Neuronal stem cell (in vitro differentiated cells): ENCODE data around the gene AKAP6.

Experiments
- DNase-seq: peaks from one replicate; pipeline ENCODE4 v3.0.0-alpha.2; 2013; ENCODE audit warnings: low spot score
- H2AFZ ChIP-seq: one replicate; pipeline ENCODE4 v1.6.1; 2013; ENCODE audit warnings: mild to moderate bottlenecking, low read length, inconsistent platforms
- H2AK5ac ChIP-seq: 2 replicates; pipeline ENCODE4 v1.6.1; 2013; ENCODE audit warnings: low read depth, mild to moderate bottlenecking, inconsistent platforms, low read length, moderate library complexity, mixed read lengths
- H2BK120ac ChIP-seq: 2 replicates; pipeline ENCODE4 v1.6.1; 2013; ENCODE audit warnings: low read depth, mild to moderate bottlenecking, inconsistent platforms, low read length, moderate library complexity, mixed read lengths
- H2BK12ac ChIP-seq: one replicate; pipeline ENCODE4 v1.6.1; 2013; ENCODE audit warnings: low read length, inconsistent platforms
- H2BK15ac ChIP-seq: 2 replicates; pipeline ENCODE4 v1.6.1; 2013; ENCODE audit warnings: mild to moderate bottlenecking, low read length, inconsistent platforms, mixed read lengths
- H2BK5ac ChIP-seq: one replicate; pipeline ENCODE4 v1.6.1; 2013; ENCODE audit warnings: inconsistent platforms, mild to moderate bottlenecking, low read length, moderate library complexity
- H3K14ac ChIP-seq: one replicate; pipeline ENCODE4 v1.6.1; 2013; ENCODE audit warnings: low read length, inconsistent platforms
- H3K18ac ChIP-seq: 2 replicates; pipeline ENCODE4 v1.6.1; 2013; ENCODE audit warnings: low read length, inconsistent platforms
- H3K23ac ChIP-seq: 2 replicates; pipeline ENCODE4 v1.6.1; 2013; ENCODE audit warnings: low read depth, mild to moderate bottlenecking, mixed read lengths, low read length, inconsistent platforms; ENCODE audit not compliant: poor library complexity
- H3K27ac ChIP-seq: replicated peaks from 3 replicates; pipeline ENCODE4 v1.5.1; 2013; ENCODE audit warnings: low read length, inconsistent platforms
- H3K27me3 ChIP-seq, 3 experiments: 2 replicates each; pipeline ENCODE4 v1.6.1; 2013; ENCODE audit warnings: low read length in 3 of 3, mild to moderate bottlenecking in 2 of 3, inconsistent platforms in 1 of 3, low read depth in 1 of 3, mixed read lengths in 1 of 3, moderate library complexity in 1 of 3; ENCODE audit not compliant: control insufficient read depth in 3 of 3, insufficient read depth in 3 of 3
- H3K36me3 ChIP-seq, 2 donors: replicated peaks in 1 of 2; 2 replicates each; pipeline ENCODE4 v1.6.1; 2013; ENCODE audit warnings: low read length in 2 of 2; ENCODE audit not compliant: control insufficient read depth in 2 of 2, insufficient read depth in 2 of 2
- H3K4ac ChIP-seq: 2 replicates; pipeline ENCODE4 v1.6.1; 2013; ENCODE audit warnings: inconsistent platforms, mild to moderate bottlenecking, low read length, moderate library complexity
- H3K4me1 ChIP-seq, 2 donors: 1 replicate in 1 of 2; 2 replicates in 1 of 2; pipeline ENCODE4 v1.6.1; 2013; ENCODE audit warnings: low read length in 2 of 2, low read depth in 1 of 2; ENCODE audit not compliant: control insufficient read depth in 2 of 2, insufficient read depth in 1 of 2
- H3K4me2 ChIP-seq: one replicate; pipeline ENCODE4 v1.6.1; 2013; ENCODE audit warnings: mild to moderate bottlenecking, low read length, inconsistent platforms; ENCODE audit not compliant: insufficient read depth, poor library complexity, severe bottlenecking
- H3K4me3 ChIP-seq, 2 donors: 2 replicates each; pipeline ENCODE4 v1.5.1; 2013; ENCODE audit warnings: low read length in 2 of 2, mild to moderate bottlenecking in 2 of 2, inconsistent platforms in 1 of 2, moderate library complexity in 1 of 2
- H3K79me1 ChIP-seq: one replicate; pipeline ENCODE4 v1.6.1; 2013; ENCODE audit warnings: low read depth, mild to moderate bottlenecking, inconsistent platforms, low read length, moderate library complexity
- H3K9ac ChIP-seq: one replicate; pipeline ENCODE4 v1.6.1; 2013; ENCODE audit warnings: mild to moderate bottlenecking, low read depth, low read length, inconsistent platforms; ENCODE audit not compliant: poor library complexity
- H3K9me3 ChIP-seq, 2 donors: replicated peaks in 1 of 2; 2 replicates each; pipeline versions ENCODE3 to v1.6.1; 2013; ENCODE audit warnings: low read length in 2 of 2, mild to moderate bottlenecking in 2 of 2, inconsistent platforms in 1 of 2, low read depth in 1 of 2, mixed read lengths in 1 of 2, moderate library complexity in 1 of 2; ENCODE audit not compliant: control insufficient read depth in 2 of 2, insufficient read depth in 1 of 2
- H4K8ac ChIP-seq: one replicate; pipeline ENCODE4 v1.6.1; 2013; ENCODE audit warnings: low read depth, mild to moderate bottlenecking, inconsistent platforms, low read length, moderate library complexity
- H4K91ac ChIP-seq: one replicate; pipeline ENCODE4 v1.6.1; 2013; ENCODE audit warnings: low read length, low read depth, mild to moderate bottlenecking, inconsistent platforms; ENCODE audit not compliant: poor library complexity
- WGBS, 2 donors: extraction: QIAGEN DNeasy Blood & Tissue Kit; methylation state at CpG; one replicate each; pipeline ENCODE4 v1.1.7; 2013; ENCODE audit warnings: missing lambda C conversion rate in 2 of 2, mixed read lengths in 1 of 2; ENCODE audit not compliant: insufficient read length in 2 of 2, insufficient replicate concordance in 1 of 2; ENCODE audit errors: extremely low coverage in 2 of 2; 5-methylcytosine and 5-hydroxymethylcytosine counted together

The AKAP6 gene

DNA sequence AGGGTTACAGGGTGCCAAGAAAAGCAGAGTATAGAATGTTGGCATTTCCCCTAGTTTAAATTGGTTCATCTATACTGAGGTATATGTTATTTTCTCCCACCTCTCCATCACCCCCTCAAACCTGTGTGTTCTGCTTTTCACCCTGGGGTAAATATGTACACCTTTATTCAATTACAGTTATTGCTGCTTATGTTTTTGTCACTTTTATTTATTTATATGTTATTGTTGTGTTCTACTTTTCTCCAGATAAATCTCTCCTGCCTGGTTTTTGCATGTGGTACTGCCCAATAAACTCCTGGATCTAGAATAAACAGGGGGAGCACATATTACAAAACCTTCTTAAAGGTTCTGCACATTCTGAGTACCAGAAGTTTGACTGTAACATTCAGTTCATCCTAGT lies 487.5 kb downstream of the AKAP6 start:
- DNase-seq = no peak
- H3K23ac ChIP-seq = no peak overlapping the region
- H2AK5ac ChIP-seq = no peak overlapping the region
- H2BK15ac ChIP-seq = no peak overlapping the region
- no peak overlapping the region for H2AFZ ChIP-seq
- no peak overlapping the region for H3K27ac ChIP-seq
- no peak overlapping the region for H3K4me2 ChIP-seq
- no peak overlapping the region for H4K8ac ChIP-seq
- H3K18ac ChIP-seq = no peak overlapping the region
- no peak overlapping the region for H3K4ac ChIP-seq
- H4K91ac ChIP-seq = no peak overlapping the region
- no peaks in the 10 kb centered on the region for H3K27me3 ChIP-seq
- H3K79me1 ChIP-seq = no peaks in the 10 kb centered on the region
- no peak overlapping the region for H2BK5ac ChIP-seq
- no peaks in the 10 kb centered on the region for H3K36me3 ChIP-seq
- peaks cover 0 to 1% of the 10 kb centered on the region in 2 donors for H3K4me1 ChIP-seq
- H3K9ac ChIP-seq = no peak overlapping the region
- peaks cover 0 to 3% of the 10 kb centered on the region in 2 donors for H3K9me3 ChIP-seq
- H2BK12ac ChIP-seq = no peak overlapping the region
- no peak overlapping the region for H3K14ac ChIP-seq
- H2BK120ac ChIP-seq = no peak overlapping the region
- H3K4me3 ChIP-seq = no peak overlapping the region

DNA sequence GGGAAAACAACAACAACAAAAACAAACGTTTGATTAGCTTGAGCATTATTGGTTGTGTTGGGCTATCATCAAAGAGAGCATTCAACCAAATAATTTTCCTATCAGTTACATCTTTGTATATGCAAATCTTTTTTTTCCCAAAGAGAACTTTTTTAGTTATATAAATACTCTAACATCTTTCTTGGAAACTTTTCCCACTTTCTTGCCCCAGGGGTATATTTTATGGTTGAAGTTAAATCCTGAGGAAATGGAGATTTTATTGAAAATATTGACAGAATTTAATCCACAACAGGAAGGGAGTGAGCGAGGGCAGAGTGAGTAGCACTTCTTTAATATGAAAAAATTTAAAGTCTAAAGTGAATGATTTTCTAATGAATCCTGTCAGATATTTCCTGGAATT lies 488.7 kb downstream of the AKAP6 start:
- H3K4me2 ChIP-seq = no peak overlapping the region
- H3K9me3 ChIP-seq = peaks cover 0 to 3% of the 10 kb centered on the region in 2 donors
- DNase-seq = no peak
- H2AFZ ChIP-seq = no peak overlapping the region
- no peak overlapping the region for H3K23ac ChIP-seq
- no peak overlapping the region for H2BK12ac ChIP-seq
- peaks cover 0 to 1% of the 10 kb centered on the region in 2 donors for H3K4me1 ChIP-seq
- WGBS, 2 donors = no CpG with 5 or more reads among the region's 2 CpGs
- H3K14ac ChIP-seq = no peak overlapping the region
- no peak overlapping the region for H4K8ac ChIP-seq
- no peak overlapping the region for H2AK5ac ChIP-seq
- no peak overlapping the region for H4K91ac ChIP-seq
- no peak overlapping the region for H3K4ac ChIP-seq
- no peak overlapping the region for H3K4me3 ChIP-seq
- H2BK120ac ChIP-seq = no peak overlapping the region
- H3K27me3 ChIP-seq = no peaks in the 10 kb centered on the region
- H2BK5ac ChIP-seq = no peak overlapping the region
- H3K36me3 ChIP-seq = no peaks in the 10 kb centered on the region
- no peak overlapping the region for H3K27ac ChIP-seq
- H3K9ac ChIP-seq = no peak overlapping the region
- no peak overlapping the region for H3K18ac ChIP-seq
- H2BK15ac ChIP-seq = no peak overlapping the region
- no peaks in the 10 kb centered on the region for H3K79me1 ChIP-seq

DNA sequence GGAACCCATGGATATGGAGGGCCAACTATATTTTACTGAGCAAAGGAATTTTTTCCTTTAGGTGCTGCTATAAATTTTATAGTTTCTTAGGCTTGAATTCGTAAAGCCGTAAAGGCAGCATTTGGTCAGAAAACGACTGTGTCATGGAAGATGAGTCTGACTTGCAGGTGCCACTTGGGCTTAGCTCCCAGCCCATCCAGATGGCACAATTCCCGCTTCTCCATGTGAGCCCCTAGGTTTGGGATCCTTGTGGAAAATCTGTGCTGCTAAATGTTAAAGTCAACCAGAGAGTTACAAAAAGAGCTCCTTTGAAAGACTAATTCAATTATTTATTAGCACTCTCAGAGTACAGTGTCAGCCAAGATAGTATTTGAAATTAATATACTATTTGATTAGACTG lies 489.5 kb downstream of the AKAP6 start:
- Histone ChIP-seq H3K4me2 (no peak overlapping the region), H3K9me3 (peaks cover 0 to 3% of the 10 kb centered on the region in 2 donors), H3K4ac (no peak overlapping the region), H2BK12ac (no peak overlapping the region), H2AK5ac (no peak overlapping the region), H4K8ac (no peak overlapping the region), H4K91ac (no peak overlapping the region), H3K4me1 (no peaks in the 10 kb centered on the region), H2AFZ (no peak overlapping the region), H3K23ac (no peak overlapping the region), H3K36me3 (no peaks in the 10 kb centered on the region), H3K4me3 (no peak overlapping the region), H3K18ac (no peak overlapping the region), H3K9ac (no peak overlapping the region), H2BK15ac (no peak overlapping the region), H3K79me1 (no peaks in the 10 kb centered on the region), H2BK5ac (no peak overlapping the region), H3K27me3 (no peaks in the 10 kb centered on the region), H3K14ac (no peak overlapping the region), H2BK120ac (no peak overlapping the region), H3K27ac (no peak overlapping the region)
- DNase-seq = no peak
- WGBS, 2 donors = no CpG with 5 or more reads among the region's 4 CpGs

DNA sequence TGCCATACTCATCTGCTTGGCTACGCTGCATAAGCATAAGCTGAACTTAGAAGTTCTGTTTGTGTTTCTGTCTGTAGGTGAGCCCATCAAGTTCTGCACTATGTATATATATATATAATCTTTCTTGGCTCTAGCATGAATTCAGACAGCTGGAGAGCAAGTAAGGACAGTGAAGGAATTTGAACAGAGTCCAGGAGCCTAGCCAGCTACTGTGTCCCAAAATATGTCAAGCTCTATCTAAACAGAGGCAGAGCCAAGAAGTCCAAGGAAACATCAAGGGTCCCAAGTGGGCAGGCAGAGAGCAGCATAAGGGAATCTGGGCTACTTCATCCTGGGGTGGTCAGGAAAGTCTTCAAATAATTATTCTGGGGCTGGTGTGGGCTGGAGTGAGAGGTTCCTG lies 491.1 kb downstream of the AKAP6 start:
- WGBS, 2 donors = no CpG with 5 or more reads among the region's 1 CpG
- no peak overlapping the region for H2BK15ac ChIP-seq
- H3K4me2 ChIP-seq = no peak overlapping the region
- no peak overlapping the region for H4K91ac ChIP-seq
- no peak overlapping the region for H3K23ac ChIP-seq
- H3K36me3 ChIP-seq = no peaks in the 10 kb centered on the region
- no peak overlapping the region for H3K4ac ChIP-seq
- H3K9ac ChIP-seq = no peak overlapping the region
- H2BK12ac ChIP-seq = no peak overlapping the region
- H3K27me3 ChIP-seq = no peaks in the 10 kb centered on the region
- no peak for DNase-seq
- no peak overlapping the region for H3K27ac ChIP-seq
- H2BK5ac ChIP-seq = no peak overlapping the region
- no peak overlapping the region for H3K14ac ChIP-seq
- peaks cover 0 to 6% of the 10 kb centered on the region in 2 donors for H3K4me1 ChIP-seq
- peaks cover 0 to 3% of the 10 kb centered on the region in 2 donors for H3K9me3 ChIP-seq
- no peak overlapping the region for H3K4me3 ChIP-seq
- no peak overlapping the region for H3K18ac ChIP-seq
- no peak overlapping the region for H2AK5ac ChIP-seq
- H2BK120ac ChIP-seq = no peak overlapping the region
- H4K8ac ChIP-seq = no peak overlapping the region
- no peaks in the 10 kb centered on the region for H3K79me1 ChIP-seq
- no peak overlapping the region for H2AFZ ChIP-seq
